ENCODE measurements around the gene TBC1D30.
"Not testable (repeated sequence)": the region's sequence is repeated elsewhere in the genome, so short reads cannot be mapped to it uniquely, and the experiment has no call there.

The TBC1D30 gene

GRCh38 chr12:64806593-64807460 lies 17.6 kb upstream of the TBC1D30 start:
- no peak for DNase-seq

DNA sequence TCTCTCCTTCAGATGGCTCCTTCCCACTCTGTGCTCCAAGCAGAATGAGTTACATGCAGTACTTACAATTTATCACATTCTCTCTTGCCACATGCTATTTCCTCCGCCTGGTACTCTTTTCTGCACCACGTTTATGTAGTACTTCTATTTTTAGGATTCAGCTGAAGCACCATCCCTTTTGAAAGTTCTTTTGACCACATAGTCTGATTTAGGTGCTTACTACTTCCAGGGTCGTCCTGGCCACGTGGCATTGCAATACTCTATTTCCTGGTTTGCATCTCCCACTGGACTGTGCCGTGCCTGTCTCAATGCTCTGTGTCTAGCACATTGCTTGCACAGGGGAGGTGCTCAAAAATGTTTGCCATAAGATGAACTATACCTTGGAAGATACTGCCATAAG lies 16.3 kb upstream of the TBC1D30 start:
- no peak for DNase-seq

DNA sequence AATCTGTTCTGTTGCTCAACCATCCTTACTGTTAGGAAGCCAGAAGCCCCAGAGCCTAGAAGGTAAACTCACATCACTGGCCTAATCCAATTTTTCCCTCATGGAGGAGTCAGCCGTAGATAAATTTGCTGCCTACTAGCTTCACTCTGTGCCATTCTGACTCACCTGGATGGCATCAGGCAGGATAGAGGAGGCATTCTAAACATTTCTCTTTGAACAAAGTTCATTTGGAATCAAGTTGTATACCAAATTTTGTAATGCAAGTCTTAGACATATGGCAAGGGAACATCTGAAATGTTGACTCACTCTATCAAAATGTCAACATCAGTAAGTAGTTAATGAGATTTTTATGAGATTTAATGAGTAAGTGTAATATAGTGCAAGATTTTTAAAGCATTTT lies 13.6 kb upstream of the TBC1D30 start:
- no peak for DNase-seq

GRCh38 chr12:64813723-64814122 lies 10.7 kb upstream of the TBC1D30 start:
- no peak for DNase-seq

- DNase-seq = no peak
These were observed 10.0 kb upstream of the TBC1D30 start for GRCh38 chr12:64814432-64814831.

- DNase-seq = no peak
These were observed 4.5 kb upstream of the TBC1D30 start for GRCh38 chr12:64819816-64820402.

- no peak for DNase-seq
These were observed 3.9 kb upstream of the TBC1D30 start for GRCh38 chr12:64820593-64820992.

DNA sequence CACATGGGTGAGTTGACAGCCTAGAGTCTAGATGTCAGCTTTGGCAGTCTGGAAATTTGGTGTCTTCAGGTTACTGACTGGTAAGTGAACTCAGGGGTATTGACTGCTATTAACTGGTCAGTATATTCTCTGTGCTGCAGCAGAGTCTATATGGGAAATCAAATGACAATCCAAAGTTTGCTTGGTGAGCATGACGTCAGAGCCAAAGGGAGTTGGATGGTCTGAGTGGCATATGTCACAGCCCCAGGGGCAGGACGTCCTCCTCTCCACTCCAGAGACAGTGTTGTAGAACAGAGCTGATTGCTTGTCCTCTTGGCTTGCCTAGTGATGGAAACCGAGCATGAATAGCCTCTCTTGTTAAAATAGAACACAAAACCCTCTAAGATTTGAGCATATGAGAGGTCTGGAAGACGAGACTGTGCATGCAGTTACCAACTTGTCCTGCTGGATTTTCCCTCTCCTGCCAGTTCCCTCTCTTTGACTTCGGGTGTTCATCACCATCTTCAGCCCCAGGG lies 3.3 kb upstream of the TBC1D30 start:
- DNase-seq = no peak

- DNase-seq = no peak
These were observed 332 bp upstream of the TBC1D30 start for GRCh38 chr12:64824130-64824499.

DNA sequence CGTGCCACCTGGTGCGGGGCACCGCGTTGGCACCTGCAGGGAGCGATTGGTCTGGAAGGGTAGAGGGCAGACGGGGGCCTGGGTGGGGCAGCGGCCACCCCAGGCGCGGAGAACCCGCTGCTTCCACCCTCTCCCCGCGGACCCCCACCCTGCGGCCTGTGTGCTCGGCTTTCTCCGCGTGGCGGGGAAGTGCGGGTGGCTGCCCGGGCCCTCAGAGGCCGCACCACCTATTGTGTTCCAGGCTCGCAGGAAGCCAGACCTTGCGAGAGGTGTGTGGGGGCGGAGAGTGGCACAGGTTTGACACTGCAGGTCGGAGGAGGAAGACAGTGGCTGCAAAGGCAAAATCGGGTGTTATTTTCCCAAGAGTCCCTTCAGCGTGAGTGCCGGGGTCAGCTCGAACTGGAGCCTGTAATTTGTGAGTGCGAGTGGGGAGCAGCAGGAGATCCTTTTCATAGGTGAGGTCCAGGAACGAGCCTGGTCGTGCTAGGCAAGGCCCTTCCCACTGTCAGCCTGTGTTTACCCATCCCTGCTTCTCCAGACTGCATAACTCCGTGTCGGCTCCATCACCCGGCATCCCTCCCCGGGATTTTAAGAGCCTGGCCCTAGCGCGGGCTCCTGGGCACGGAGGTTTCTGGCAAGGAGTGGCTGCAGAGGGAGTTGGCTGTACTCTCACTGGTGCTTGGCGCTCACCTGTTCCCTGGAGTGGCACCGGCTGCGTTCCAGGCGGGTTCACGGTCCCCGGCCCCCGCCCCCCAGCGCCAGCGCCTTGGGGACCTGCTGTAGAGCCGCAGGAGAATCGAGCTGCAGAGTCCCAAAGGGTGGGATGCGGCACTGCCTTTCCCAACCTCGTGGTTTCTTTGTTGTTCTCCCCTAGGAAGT lies 935 bp downstream of the TBC1D30 start:
- DNase-seq = peak; percentile 2

DNA sequence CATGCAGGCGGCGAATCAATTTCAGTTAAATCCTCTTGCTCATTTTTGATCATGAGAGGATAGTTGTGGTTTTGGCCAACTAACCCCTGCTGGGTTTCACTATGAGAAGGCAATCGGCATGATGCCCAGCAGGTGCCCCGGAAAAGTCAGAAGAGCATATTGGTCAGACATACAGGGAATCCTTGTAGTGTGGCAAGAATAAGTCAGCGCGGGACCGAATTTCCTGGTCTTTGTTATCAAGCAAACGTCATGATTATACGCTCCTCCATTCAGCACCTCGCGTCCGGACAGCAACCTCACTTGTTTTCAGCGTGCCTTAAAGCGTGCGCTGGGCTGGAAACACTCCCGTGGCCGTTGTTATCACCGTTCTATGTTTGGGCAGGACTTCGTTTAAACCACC lies 1.8 kb downstream of the TBC1D30 start:
- DNase-seq = peak; percentile 47

DNA sequence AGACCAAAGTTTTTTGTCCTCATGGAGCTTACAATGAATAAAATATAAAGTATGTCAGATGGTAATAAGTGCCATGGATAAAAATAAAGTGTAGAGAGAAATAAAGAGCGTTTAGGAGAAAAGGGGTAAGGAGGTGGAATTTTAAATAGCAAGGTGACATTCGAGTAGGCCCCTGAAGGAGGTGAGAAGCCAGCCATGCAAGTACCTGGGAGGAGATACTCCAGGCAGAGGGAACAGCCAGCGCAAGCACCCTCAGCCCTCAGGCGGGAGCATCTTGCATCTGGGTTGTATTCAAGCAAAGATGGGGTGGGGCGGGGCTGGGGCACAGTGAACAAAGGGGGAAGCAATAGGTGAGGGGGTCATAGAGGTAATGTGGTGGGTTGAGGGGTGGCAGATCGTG lies 4.3 kb downstream of the TBC1D30 start:
- DNase-seq = no peak

- no peak for DNase-seq
These were observed 9.5 kb downstream of the TBC1D30 start for GRCh38 chr12:64833928-64834327.

GRCh38 chr12:64835901-64836300 lies 11.5 kb downstream of the TBC1D30 start:
- DNase-seq = no peak

- no peak for DNase-seq
These were observed 12.4 kb downstream of the TBC1D30 start for GRCh38 chr12:64836856-64837255.

DNA sequence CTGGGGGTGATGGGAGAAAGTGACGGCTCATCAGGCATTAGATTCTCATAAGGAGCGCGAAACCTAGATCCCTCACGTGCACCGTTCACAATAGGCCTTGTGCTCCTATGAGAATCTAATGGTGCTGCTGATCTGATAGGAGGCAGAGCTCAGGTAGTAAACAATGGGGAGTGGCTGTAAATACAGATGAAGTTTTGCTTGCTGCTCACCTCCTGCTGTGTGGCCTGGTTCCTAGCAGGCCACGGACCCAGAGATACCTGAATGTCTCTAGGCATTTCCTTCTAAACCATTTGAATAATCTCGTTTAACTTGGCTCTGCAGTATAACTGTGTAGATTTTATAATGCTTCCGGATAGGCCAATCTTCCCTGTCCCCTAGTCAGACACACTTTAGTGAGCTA lies 13.0 kb downstream of the TBC1D30 start:
- DNase-seq = no peak

DNA sequence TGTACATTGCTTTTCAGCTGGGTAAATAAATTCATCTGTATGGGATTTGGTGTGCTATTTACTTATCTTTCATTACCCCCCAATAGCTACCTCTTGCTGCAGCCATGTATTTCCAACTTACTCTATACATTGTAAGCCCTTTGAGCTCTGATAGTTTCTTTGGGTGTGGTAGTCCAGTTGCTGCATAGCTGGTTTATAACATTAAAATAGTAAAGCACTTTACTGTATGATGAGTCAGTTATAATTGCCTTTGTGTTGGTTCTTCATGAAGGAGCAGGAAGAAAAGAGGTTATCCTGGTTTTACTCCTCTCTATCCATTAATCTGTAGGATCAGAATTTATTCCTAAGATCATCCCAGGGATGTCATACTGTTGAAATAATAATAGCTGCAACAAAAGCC lies 15.7 kb downstream of the TBC1D30 start:
- no peak for DNase-seq

DNA sequence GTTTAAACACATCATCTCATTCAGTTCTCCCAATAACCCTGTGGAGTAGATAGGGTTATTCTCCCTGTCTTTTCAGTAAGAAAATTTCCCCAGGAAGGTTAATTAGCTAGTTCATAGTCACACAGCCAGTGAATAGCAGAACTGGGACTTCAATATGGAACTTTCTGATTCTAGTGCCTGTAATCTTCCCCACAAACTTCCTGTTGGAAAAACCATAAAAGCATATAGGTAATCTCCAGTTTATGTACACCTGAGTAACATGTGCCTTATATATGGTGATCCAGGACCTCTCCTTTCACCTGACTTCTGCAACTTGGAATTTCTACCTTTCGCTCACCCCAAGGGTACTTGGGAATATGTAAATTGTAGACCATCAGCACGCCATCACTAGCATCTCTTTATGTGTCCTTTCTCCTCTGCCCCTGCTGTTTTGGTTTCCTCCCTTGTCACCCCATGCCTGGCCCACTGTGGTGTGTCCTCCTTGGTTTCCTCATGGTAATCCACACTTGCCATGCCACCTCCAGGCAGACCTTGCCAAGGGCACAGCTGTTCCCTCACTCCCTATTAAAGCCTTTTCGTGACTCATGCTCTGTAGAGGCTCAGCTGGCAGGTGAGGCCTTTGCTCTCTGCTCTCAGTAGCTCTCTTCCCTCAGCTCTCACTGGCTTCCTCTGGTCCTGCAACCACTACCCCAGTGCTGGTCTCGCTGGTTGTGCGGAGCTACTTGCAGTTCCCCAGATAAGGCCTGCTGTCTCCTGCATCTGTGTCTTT lies 16.7 kb downstream of the TBC1D30 start:
- no peak for DNase-seq

DNA sequence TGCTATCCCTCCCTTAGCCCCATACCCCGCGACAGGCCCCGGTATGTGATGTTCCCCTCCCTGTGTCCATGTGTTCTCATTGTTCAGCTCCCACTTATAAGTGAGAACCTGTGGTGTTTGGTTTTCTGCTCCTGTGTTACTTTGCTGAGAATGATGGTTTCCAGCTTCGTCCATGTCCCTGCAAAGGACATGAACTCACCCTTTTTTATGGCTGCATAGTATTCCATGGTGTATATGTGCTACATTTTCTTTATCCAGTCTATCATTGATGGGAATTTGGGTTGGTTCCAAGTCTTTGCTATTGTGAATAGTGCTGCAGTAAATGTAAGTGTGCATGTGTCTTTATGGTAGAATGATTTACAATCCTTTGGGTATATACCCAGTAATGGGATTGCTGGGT lies 24.0 kb downstream of the TBC1D30 start:
- not testable (repeated sequence) for DNase-seq

GRCh38 chr12:64858882-64859605 lies 34.6 kb downstream of the TBC1D30 start:
- DNase-seq = no peak

DNA sequence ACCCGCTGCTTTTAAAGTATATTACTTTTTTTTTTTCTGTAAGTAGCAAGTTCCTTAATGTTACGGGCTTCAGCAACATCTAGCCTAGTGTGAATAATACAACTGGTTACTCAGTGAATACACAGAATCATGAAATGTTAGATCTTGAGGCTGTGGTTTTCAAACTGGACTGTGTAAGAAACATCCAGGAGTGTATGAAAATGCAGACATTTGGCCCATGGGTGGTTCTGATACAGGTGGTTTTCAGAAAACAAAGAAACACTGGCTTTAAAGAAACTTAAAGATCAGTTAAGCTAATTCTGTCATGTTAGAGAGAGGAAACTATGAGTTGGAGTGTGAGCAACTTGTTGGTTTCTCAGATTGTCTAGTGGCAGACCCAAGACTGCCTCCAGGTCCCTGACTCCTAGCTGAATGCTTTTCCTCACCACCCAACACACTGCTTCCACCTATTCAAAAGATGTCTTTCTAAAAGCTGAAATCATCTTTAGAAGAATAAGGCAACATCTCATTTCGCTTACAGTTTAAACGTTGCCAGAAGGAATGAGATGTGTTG lies 36.1 kb downstream of the TBC1D30 start:
- DNase-seq = no peak

DNA sequence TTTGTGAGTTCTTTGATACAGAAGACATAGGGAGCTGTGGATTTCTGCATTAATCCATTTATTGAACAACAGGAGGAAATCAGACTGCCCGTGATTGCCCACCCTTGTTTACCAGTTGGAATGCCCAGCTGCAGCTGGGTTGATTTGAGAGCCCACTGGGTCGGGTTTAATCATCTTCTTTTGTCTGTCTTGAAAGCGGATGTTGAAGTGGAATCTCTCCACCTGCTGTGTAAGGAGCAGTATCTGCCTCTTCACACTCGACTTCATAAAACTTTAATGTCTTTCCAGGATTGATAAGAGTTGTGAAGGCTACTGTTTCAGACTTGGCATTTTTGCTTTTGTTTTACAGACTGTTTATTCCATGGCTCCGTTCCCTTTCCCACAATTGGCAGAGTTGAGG lies 39.9 kb downstream of the TBC1D30 start:
- no peak for DNase-seq
